ENCODE measurements around the gene VEPH1.

VEPH1 gene

GRCh38 chr3:157394411-157394810, 108.8 kb downstream of the VEPH1 start:
- H3K4me1 ChIP-seq (ENCODE audit: control insufficient read depth, low read depth, low read length), result no peaks in the 10 kb centered on the region
- H3K79me1 ChIP-seq (ENCODE audit: low read length), result no peaks in the 10 kb centered on the region
- H2BK120ac ChIP-seq (ENCODE audit: low read depth, low read length), result no peak overlapping the region
- DNase-seq, result no peak
- no peaks in the 10 kb centered on the region for H3K79me2 ChIP-seq (ENCODE audit: control insufficient read depth, insufficient read depth, low read length)
- no peak overlapping the region for H4K8ac ChIP-seq (ENCODE audit: low read depth, low read length)
- no peak overlapping the region for H3K4ac ChIP-seq (ENCODE audit: low read depth, low read length)
- H3K18ac ChIP-seq (ENCODE audit: low read length), result no peak overlapping the region
- H3K4me3 ChIP-seq (ENCODE audit: low read length), result no peak overlapping the region
- H3K27me3 ChIP-seq (ENCODE audit: insufficient read depth, low read length, poor library complexity), result no peaks in the 10 kb centered on the region
- H4K5ac ChIP-seq (ENCODE audit: low read length), result no peak overlapping the region
- no peak overlapping the region for H2AK5ac ChIP-seq (ENCODE audit: low read length)
- no peak overlapping the region for H3K9ac ChIP-seq (ENCODE audit: low read length)
- no CpG with 5 or more reads among the region's 1 CpG for WGBS (ENCODE audit: extremely low coverage, insufficient coverage, low lambda C conversion rate)
- H3K36me3 ChIP-seq (ENCODE audit: control insufficient read depth, insufficient read depth, low read length), result no peaks in the 10 kb centered on the region
- H3K27ac ChIP-seq (ENCODE audit: low read depth, low read length), result no peak overlapping the region
- H3K23ac ChIP-seq (ENCODE audit: low read length), result no peak overlapping the region
- no peak overlapping the region for H3K4me2 ChIP-seq (ENCODE audit: low read length)
- no peak overlapping the region for H2BK15ac ChIP-seq (replicated peaks; ENCODE audit: low read depth)
- H3K56ac ChIP-seq (ENCODE audit: low read length), result no peak overlapping the region
- H2BK5ac ChIP-seq (ENCODE audit: low read length), result no peak overlapping the region

DNA sequence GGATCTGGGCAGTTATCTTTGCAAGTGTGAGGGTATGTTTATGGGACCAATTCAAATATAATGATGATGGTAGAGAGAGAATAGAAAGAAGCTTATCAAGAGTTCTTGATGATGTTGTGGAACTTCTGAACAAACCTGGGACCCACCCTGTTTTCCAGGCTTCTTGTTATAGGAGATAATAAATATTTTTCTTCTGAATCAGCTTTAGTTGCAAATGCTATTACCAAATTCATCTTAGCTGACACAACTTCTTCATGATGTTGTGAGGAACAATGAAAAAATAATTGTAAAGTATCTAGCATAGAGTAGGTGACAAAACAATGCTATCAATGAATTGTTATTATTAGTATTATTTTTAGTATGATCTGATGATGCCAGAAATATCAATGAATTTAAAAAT, 110.1 kb downstream of the VEPH1 start:
- no peak overlapping the region for H3K4me3 ChIP-seq (ENCODE audit: low read length)

GRCh38 chr3:157392104-157392503, 111.1 kb downstream of the VEPH1 start:
- no peaks in the 10 kb centered on the region for H3K79me2 ChIP-seq (ENCODE audit: control insufficient read depth, insufficient read depth, low read length)
- no peak overlapping the region for H2BK15ac ChIP-seq (replicated peaks; ENCODE audit: low read depth)
- no peak overlapping the region for H3K23ac ChIP-seq (ENCODE audit: low read length)
- H3K27me3 ChIP-seq (ENCODE audit: insufficient read depth, low read length, poor library complexity), result no peaks in the 10 kb centered on the region
- no peak overlapping the region for H2BK120ac ChIP-seq (ENCODE audit: low read depth, low read length)
- no peaks in the 10 kb centered on the region for H3K4me1 ChIP-seq (ENCODE audit: control insufficient read depth, low read depth, low read length)
- H3K4ac ChIP-seq (ENCODE audit: low read depth, low read length), result no peak overlapping the region
- DNase-seq, result no peak
- no peak overlapping the region for H3K27ac ChIP-seq (ENCODE audit: low read depth, low read length)
- no peak overlapping the region for H3K4me3 ChIP-seq (ENCODE audit: low read length)
- no peaks in the 10 kb centered on the region for H3K79me1 ChIP-seq (ENCODE audit: low read length)
- H4K8ac ChIP-seq (ENCODE audit: low read depth, low read length), result no peak overlapping the region
- H3K36me3 ChIP-seq (ENCODE audit: control insufficient read depth, insufficient read depth, low read length), result no peaks in the 10 kb centered on the region
- no peak overlapping the region for H3K9ac ChIP-seq (ENCODE audit: low read length)
- H3K4me2 ChIP-seq (ENCODE audit: low read length), result no peak overlapping the region
- no peak overlapping the region for H3K56ac ChIP-seq (ENCODE audit: low read length)
- H4K5ac ChIP-seq (ENCODE audit: low read length), result no peak overlapping the region
- no CpG with 5 or more reads among the region's 4 CpGs for WGBS (ENCODE audit: extremely low coverage, insufficient coverage, low lambda C conversion rate)
- no peak overlapping the region for H3K18ac ChIP-seq (ENCODE audit: low read length)
- H2AK5ac ChIP-seq (ENCODE audit: low read length), result no peak overlapping the region
- no peak overlapping the region for H2BK5ac ChIP-seq (ENCODE audit: low read length)

More for the DNA sequence above, 110.1 kb downstream of the VEPH1 start:
- no peak overlapping the region for H3K9ac ChIP-seq (ENCODE audit: low read length)
- no peak overlapping the region for H3K23ac ChIP-seq (ENCODE audit: low read length)
- no peaks in the 10 kb centered on the region for H3K27me3 ChIP-seq (ENCODE audit: insufficient read depth, low read length, poor library complexity)
- H2BK120ac ChIP-seq (ENCODE audit: low read depth, low read length), result no peak overlapping the region
- H2BK15ac ChIP-seq (replicated peaks; ENCODE audit: low read depth), result no peak overlapping the region
- DNase-seq, result no peak
- H4K5ac ChIP-seq (ENCODE audit: low read length), result no peak overlapping the region
- no peaks in the 10 kb centered on the region for H3K4me1 ChIP-seq (ENCODE audit: control insufficient read depth, low read depth, low read length)
- H3K27ac ChIP-seq (ENCODE audit: low read depth, low read length), result no peak overlapping the region
- H4K8ac ChIP-seq (ENCODE audit: low read depth, low read length), result no peak overlapping the region
- no peaks in the 10 kb centered on the region for H3K79me2 ChIP-seq (ENCODE audit: control insufficient read depth, insufficient read depth, low read length)
- no peaks in the 10 kb centered on the region for H3K36me3 ChIP-seq (ENCODE audit: control insufficient read depth, insufficient read depth, low read length)
- H3K56ac ChIP-seq (ENCODE audit: low read length), result no peak overlapping the region
- no peak overlapping the region for H2BK5ac ChIP-seq (ENCODE audit: low read length)
- H3K4me2 ChIP-seq (ENCODE audit: low read length), result no peak overlapping the region
- H3K4ac ChIP-seq (ENCODE audit: low read depth, low read length), result no peak overlapping the region
- H2AK5ac ChIP-seq (ENCODE audit: low read length), result no peak overlapping the region
- no peaks in the 10 kb centered on the region for H3K79me1 ChIP-seq (ENCODE audit: low read length)
- no peak overlapping the region for H3K18ac ChIP-seq (ENCODE audit: low read length)

DNA sequence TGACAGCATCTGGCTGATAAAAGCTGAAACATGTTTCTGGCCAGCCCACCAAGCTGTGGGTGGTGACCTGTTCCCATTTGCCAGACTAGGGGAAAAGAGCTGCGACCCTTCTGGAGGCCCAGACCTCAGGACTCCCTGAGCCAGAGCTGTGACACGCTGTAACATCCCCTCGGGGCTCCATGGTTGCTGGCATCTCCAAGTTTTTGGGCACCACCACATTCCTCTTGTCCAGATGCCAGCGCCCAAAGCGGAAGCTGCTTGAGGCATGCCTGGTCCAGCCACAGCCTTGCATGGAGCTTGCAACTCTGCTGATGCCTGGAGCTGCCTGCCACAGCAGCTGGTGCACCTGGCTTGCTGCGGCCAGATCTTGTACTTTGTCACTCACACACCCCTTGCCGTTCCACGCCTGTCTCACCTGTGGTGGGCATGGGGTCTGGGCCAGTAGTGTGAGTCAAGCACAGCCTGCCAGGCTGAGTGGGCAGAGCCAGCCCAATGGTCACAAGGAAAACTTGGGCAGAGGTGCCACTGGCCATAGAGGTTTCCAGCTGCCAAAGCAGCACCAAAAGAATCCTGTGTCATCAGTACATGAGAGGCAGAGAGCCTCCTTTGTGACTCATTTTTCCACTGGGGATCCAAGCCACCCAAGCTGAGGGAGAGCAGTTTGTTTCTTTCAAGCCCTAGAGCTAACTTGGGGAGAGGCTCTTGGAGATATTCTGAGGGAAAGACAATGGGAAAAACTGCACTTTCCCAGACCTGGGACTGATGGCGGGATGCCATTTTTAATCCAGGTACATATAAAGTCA, 112.3 kb downstream of the VEPH1 start:
- Histone ChIP-seq H3K18ac (ENCODE audit: low read length) (no peak overlapping the region), H2BK5ac (ENCODE audit: low read length) (no peak overlapping the region), H2BK15ac (replicated peaks; ENCODE audit: low read depth) (no peak overlapping the region), H4K5ac (ENCODE audit: low read length) (no peak overlapping the region), H3K27ac (ENCODE audit: low read depth, low read length) (no peak overlapping the region), H3K9ac (ENCODE audit: low read length) (no peak overlapping the region), H4K8ac (ENCODE audit: low read depth, low read length) (no peak overlapping the region), H3K4me3 (ENCODE audit: low read length) (no peak overlapping the region), H2BK120ac (ENCODE audit: low read depth, low read length) (no peak overlapping the region), H3K4me1 (ENCODE audit: control insufficient read depth, low read depth, low read length) (no peaks in the 10 kb centered on the region), H3K23ac (ENCODE audit: low read length) (no peak overlapping the region), H3K79me1 (ENCODE audit: low read length) (no peaks in the 10 kb centered on the region), H3K27me3 (ENCODE audit: insufficient read depth, low read length, poor library complexity) (no peaks in the 10 kb centered on the region), H3K4me2 (ENCODE audit: low read length) (no peak overlapping the region), H3K4ac (ENCODE audit: low read depth, low read length) (no peak overlapping the region), H2AK5ac (ENCODE audit: low read length) (no peak overlapping the region), H3K79me2 (ENCODE audit: control insufficient read depth, insufficient read depth, low read length) (no peaks in the 10 kb centered on the region), H3K36me3 (ENCODE audit: control insufficient read depth, insufficient read depth, low read length) (no peaks in the 10 kb centered on the region), H3K56ac (ENCODE audit: low read length) (no peak overlapping the region)
- no peak for DNase-seq
- WGBS (ENCODE audit: extremely low coverage, insufficient coverage, low lambda C conversion rate), result no CpG with 5 or more reads among the region's 9 CpGs

GRCh38 chr3:157388976-157389375, 114.2 kb downstream of the VEPH1 start:
- H3K56ac ChIP-seq (ENCODE audit: low read length), result no peak overlapping the region
- H3K36me3 ChIP-seq (ENCODE audit: control insufficient read depth, insufficient read depth, low read length), result no peaks in the 10 kb centered on the region
- no peak overlapping the region for H2BK120ac ChIP-seq (ENCODE audit: low read depth, low read length)
- H2BK15ac ChIP-seq (replicated peaks; ENCODE audit: low read depth), result no peak overlapping the region
- DNase-seq, result no peak
- no peak overlapping the region for H2BK5ac ChIP-seq (ENCODE audit: low read length)
- no peak overlapping the region for H3K27ac ChIP-seq (ENCODE audit: low read depth, low read length)
- no peaks in the 10 kb centered on the region for H3K27me3 ChIP-seq (ENCODE audit: insufficient read depth, low read length, poor library complexity)
- H4K8ac ChIP-seq (ENCODE audit: low read depth, low read length), result no peak overlapping the region
- no peaks in the 10 kb centered on the region for H3K79me2 ChIP-seq (ENCODE audit: control insufficient read depth, insufficient read depth, low read length)
- H4K5ac ChIP-seq (ENCODE audit: low read length), result no peak overlapping the region
- H3K4me3 ChIP-seq (ENCODE audit: low read length), result no peak overlapping the region
- H3K18ac ChIP-seq (ENCODE audit: low read length), result no peak overlapping the region
- H3K4ac ChIP-seq (ENCODE audit: low read depth, low read length), result no peak overlapping the region
- no peak overlapping the region for H2AK5ac ChIP-seq (ENCODE audit: low read length)
- no peak overlapping the region for H3K9ac ChIP-seq (ENCODE audit: low read length)
- H3K23ac ChIP-seq (ENCODE audit: low read length), result no peak overlapping the region
- H3K79me1 ChIP-seq (ENCODE audit: low read length), result no peaks in the 10 kb centered on the region
- H3K4me1 ChIP-seq (ENCODE audit: control insufficient read depth, low read depth, low read length), result no peaks in the 10 kb centered on the region
- H3K4me2 ChIP-seq (ENCODE audit: low read length), result no peak overlapping the region

Data from mesendoderm (in vitro differentiated cells).